KMS-11 (cell line): ENCODE results near the gene LMCD1.

Experiments used
- H2AFZ ChIP-seq: fragments of 200-600 bp; sonication (generic); 2 replicates; pipeline ENCODE4 v1.6.1; 2016; ENCODE audit warnings: antibody characterized with exemption, mixed run types, low read depth
- H3K27ac ChIP-seq: fragments of 200-600 bp; sonication (generic); 2 replicates; pipeline ENCODE4 v1.6.1; 2016; ENCODE audit warnings: mild to moderate bottlenecking, mixed run types
- H3K27me3 ChIP-seq: fragments of 200-600 bp; sonication (generic); 2 replicates; pipeline ENCODE4 v1.6.1; 2017; ENCODE audit warnings: mild to moderate bottlenecking, low read depth, mixed run types, moderate library complexity; ENCODE audit not compliant: insufficient read depth
- H3K36me3 ChIP-seq: fragments of 200-600 bp; sonication (generic); 2 replicates; pipeline ENCODE4 v1.6.1; 2017; ENCODE audit warnings: mild to moderate bottlenecking, mixed run types; ENCODE audit not compliant: insufficient read depth
- H3K4me1 ChIP-seq: fragments of 200-600 bp; sonication (generic); 2 replicates; pipeline ENCODE4 v1.6.1; 2016; ENCODE audit warnings: mild to moderate bottlenecking, low read depth, mixed run types; ENCODE audit not compliant: poor library complexity, severe bottlenecking
- H3K4me2 ChIP-seq: fragments of 200-600 bp; sonication (generic); 2 replicates; pipeline ENCODE4 v1.7.0; 2016; ENCODE audit warnings: mild to moderate bottlenecking, mixed run types
- H3K4me3 ChIP-seq: fragments of 200-600 bp; sonication (generic); IDR thresholded peaks from 2 replicates; pipeline ENCODE4 v1.6.1; 2017; ENCODE audit warnings: low read depth, low read length, mixed read lengths; ENCODE audit not compliant: insufficient read depth
- H3K79me2 ChIP-seq: fragments of 200-600 bp; sonication (generic); 2 replicates; pipeline ENCODE4 v1.6.1; 2016; ENCODE audit warnings: low read depth, mixed run types; ENCODE audit not compliant: insufficient read depth
- H3K9ac ChIP-seq: fragments of 200-600 bp; sonication (generic); 2 replicates; pipeline ENCODE4 v1.6.1; 2016; ENCODE audit warnings: mild to moderate bottlenecking, mixed run types
- H4K20me1 ChIP-seq: fragments of 200-600 bp; sonication (generic); 2 replicates; pipeline ENCODE4 v1.6.1; 2016; ENCODE audit warnings: mild to moderate bottlenecking, mixed run types; ENCODE audit not compliant: insufficient read depth
- CTCF ChIP-seq: fragments of 200-600 bp; sonication (generic); conservative IDR thresholded peaks from 2 replicates; pipeline ENCODE4 v1.6.1; 2017; ENCODE audit warnings: low read depth, mild to moderate bottlenecking, antibody characterized with exemption, low read length, moderate library complexity, mixed read lengths

The LMCD1 gene

DNA sequence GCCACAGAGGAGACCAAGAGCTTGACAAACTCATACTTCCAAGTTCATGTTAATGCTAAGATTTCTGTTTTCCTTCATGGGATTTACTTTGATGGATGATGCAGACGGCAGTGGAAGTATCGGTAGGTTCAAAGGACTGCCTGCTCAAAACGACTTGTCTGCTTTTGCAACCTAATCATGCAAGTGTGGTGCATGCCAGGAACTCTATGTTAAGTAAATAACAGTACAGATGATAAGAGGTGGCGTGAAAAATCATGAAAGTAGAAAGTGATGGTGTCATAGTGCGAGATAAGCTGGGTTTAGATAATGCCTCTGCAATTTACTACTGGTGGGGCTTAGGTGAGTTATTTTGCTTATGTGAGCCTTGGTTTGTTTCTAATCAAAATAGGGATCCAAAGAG, 14.7 kb upstream of the LMCD1 start:
- Histone ChIP-seq H3K27me3 (no peaks in the 10 kb centered on the region), H4K20me1 (no peaks in the 10 kb centered on the region), H3K4me2 (no peak overlapping the region), H2AFZ (no peak overlapping the region), H3K79me2 (no peaks in the 10 kb centered on the region), H3K4me3 (no peak overlapping the region), H3K36me3 (no peaks in the 10 kb centered on the region), H3K9ac (no peak overlapping the region), H3K4me1 (no peaks in the 10 kb centered on the region), H3K27ac (no peak overlapping the region)
- TF ChIP-seq CTCF, result no peak

DNA sequence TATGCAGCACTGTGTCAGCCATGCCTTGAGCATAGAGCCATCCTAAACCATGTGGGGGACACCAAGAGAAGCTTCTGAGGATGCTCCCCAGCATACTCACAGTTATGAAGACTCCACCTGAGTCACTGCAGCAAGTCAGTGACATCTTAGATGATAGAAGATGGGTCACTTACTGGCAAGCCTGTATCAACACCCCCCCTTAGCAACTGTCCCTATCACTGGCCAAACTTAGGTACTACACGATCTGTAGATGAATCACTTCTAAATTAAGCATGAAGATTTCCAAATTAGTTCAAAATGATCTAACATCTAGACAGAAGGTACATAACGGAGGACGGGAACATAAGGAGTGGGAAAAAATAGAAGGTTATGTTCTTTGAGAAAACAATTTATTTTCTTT, 13.2 kb upstream of the LMCD1 start:
- no peak overlapping the region for H3K9ac ChIP-seq
- no peaks in the 10 kb centered on the region for H3K27me3 ChIP-seq
- no peaks in the 10 kb centered on the region for H3K79me2 ChIP-seq
- no peak overlapping the region for H3K4me3 ChIP-seq
- no peak for TF ChIP-seq CTCF
- no peaks in the 10 kb centered on the region for H4K20me1 ChIP-seq
- H3K4me1 ChIP-seq, result no peaks in the 10 kb centered on the region
- no peak overlapping the region for H3K27ac ChIP-seq
- H3K36me3 ChIP-seq, result no peaks in the 10 kb centered on the region
- H2AFZ ChIP-seq, result no peak overlapping the region
- no peak overlapping the region for H3K4me2 ChIP-seq

DNA sequence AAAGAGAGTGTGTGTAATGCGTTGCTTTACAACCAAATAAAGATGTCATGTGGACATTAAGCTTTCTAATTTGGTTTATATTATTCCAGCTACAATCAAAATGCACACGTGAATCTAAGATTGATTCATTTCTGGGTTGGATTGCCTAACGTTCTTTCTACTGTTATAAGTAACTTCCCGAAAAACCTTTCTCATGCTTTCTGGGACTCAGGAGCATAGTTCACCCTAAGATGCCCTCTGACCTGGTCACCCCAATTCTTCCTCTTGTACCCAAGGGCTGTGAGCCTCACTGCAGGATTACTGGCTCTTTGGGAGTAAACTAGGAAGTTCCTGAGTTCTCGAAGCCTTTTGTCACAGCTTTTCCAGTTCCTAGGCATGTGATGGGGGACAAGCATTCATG, 12.7 kb upstream of the LMCD1 start:
- H2AFZ ChIP-seq, result no peak overlapping the region
- H3K4me1 ChIP-seq, result no peaks in the 10 kb centered on the region
- no peaks in the 10 kb centered on the region for H3K36me3 ChIP-seq
- no peaks in the 10 kb centered on the region for H3K79me2 ChIP-seq
- H3K27ac ChIP-seq, result no peak overlapping the region
- no peak for TF ChIP-seq CTCF
- H3K9ac ChIP-seq, result no peak overlapping the region
- H4K20me1 ChIP-seq, result no peaks in the 10 kb centered on the region
- no peak overlapping the region for H3K4me3 ChIP-seq
- no peaks in the 10 kb centered on the region for H3K27me3 ChIP-seq
- H3K4me2 ChIP-seq, result no peak overlapping the region

- Histone ChIP-seq H2AFZ (no peak overlapping the region), H3K4me2 (no peak overlapping the region), H3K27me3 (no peaks in the 10 kb centered on the region), H3K79me2 (no peaks in the 10 kb centered on the region), H4K20me1 (no peaks in the 10 kb centered on the region), H3K27ac (no peak overlapping the region), H3K4me1 (no peaks in the 10 kb centered on the region), H3K4me3 (no peak overlapping the region), H3K9ac (no peak overlapping the region), H3K36me3 (no peaks in the 10 kb centered on the region)
- TF ChIP-seq CTCF, result no peak
Observed at GRCh38 chr3:8489278-8489792, 12.3 kb upstream of the LMCD1 start.

DNA sequence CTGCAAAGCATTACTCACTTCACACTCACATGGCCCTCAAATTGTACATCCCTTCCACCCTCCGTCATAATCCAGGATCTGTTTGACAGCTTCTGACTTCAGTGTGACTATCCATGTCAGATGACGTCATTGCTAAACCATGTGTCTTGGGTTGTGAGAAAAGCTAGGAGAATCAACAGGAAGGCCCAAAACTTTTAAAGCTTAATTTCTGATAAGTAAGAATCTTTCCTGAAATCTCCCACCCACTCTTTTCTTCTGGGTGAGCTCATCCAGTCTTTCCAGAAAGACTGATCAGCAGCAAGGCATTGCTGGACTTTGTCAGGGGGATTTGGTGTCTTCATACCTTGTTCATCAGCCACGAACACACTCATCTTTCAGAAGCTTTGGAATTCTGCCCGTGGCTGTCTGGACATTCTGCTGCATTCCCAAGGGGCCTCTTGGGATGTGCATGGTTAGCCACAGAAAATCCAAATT, 11.5 kb upstream of the LMCD1 start:
- no peaks in the 10 kb centered on the region for H3K27me3 ChIP-seq
- no peaks in the 10 kb centered on the region for H3K79me2 ChIP-seq
- H3K36me3 ChIP-seq, result no peaks in the 10 kb centered on the region
- no peak overlapping the region for H3K4me2 ChIP-seq
- H3K4me3 ChIP-seq, result no peak overlapping the region
- H3K9ac ChIP-seq, result no peak overlapping the region
- no peak for TF ChIP-seq CTCF
- no peaks in the 10 kb centered on the region for H3K4me1 ChIP-seq
- H3K27ac ChIP-seq, result no peak overlapping the region
- no peak overlapping the region for H2AFZ ChIP-seq
- no peaks in the 10 kb centered on the region for H4K20me1 ChIP-seq
